ENCODE data around the gene TICAM1.
"Not testable (repeated sequence)": the region's sequence is repeated elsewhere in the genome, so short reads cannot be mapped to it uniquely, and the experiment has no call there.

TICAM1 gene

DNA sequence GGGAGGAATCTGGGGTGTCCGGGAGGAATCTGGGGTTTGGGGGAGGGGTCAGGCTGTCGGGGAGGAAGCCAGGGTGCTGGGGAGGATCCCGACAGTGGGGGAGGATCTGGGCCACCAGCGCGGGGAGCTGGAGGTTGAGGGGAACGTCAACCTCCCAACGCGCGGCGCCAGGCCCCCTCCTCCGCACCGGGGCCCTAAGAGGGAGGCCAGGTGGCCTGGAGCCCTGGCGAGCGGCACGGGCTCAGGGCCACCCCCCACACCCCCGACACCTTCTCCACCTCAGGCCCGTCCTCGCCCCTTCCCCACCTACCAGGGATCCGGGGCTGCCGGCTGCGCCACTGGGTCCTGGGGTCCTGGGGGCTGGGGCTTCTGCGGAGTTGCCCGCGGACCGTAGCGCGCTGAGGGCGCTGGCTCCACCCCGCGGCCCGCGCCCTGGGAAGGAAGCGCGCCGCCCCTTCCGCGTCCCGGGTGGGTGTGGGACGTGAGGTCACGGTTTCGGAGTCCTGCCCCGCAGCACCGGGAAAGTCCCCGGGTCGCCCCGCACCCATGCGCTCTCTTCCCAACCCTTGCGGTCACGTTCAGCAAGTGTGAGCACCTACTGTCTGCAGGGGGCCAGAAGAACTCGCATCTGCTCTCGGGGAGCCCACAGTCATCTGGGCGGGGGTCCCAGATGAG is at the start of gene TICAM1:
TICAM1 (minus strand) TSS at position 409 of the 675 bp plus-strand sequence. CDS start 13,335 bp downstream, outside the sequence.
- peak; percentile 86 for DNase-seq

DNA sequence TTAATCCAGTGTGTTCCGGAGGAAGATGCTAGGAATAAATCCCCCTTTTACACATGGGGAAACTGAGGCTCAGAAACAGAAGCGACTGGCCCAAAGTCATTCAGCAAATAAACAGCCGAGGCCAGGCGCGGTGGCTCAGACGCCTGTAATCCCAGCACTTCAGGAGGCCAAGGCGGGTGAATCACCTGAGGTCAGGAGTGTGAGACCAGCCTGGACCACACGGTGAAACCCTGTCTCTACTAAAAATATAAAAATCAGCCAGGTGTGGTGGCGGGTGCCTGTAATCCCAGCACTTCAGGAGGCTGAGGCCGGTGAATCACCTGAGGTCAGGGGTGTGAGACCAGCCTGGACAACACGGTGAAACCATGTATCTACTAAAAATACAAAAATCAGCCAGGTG is 47.5 kb upstream of the TICAM1 start:
- no peak for DNase-seq

DNA sequence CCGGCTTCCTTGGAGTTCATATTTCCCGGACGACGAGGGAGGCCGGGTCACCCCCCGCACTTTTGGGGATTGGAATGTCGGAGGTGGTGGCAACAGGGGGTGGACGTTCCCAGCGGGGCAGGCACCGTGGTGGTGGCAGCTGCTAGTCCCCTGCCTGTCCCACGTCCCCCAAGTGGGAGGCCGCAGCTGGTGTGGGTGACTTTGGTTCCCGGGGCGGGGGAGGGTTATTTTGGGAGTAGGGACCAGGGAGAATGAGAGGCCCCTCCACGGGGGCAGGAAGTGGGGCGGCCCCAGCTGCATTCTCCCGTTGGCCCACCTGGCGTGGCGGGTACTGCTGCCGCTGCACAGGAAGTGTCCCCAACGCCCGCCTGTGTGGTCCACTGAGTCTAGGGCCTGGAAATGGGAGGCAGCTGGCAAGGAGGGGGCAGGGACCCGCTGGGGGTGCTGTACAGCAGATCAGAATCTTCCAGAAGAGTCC is 47.0 kb upstream of the TICAM1 start:
- peak; percentile 40 for DNase-seq

DNA sequence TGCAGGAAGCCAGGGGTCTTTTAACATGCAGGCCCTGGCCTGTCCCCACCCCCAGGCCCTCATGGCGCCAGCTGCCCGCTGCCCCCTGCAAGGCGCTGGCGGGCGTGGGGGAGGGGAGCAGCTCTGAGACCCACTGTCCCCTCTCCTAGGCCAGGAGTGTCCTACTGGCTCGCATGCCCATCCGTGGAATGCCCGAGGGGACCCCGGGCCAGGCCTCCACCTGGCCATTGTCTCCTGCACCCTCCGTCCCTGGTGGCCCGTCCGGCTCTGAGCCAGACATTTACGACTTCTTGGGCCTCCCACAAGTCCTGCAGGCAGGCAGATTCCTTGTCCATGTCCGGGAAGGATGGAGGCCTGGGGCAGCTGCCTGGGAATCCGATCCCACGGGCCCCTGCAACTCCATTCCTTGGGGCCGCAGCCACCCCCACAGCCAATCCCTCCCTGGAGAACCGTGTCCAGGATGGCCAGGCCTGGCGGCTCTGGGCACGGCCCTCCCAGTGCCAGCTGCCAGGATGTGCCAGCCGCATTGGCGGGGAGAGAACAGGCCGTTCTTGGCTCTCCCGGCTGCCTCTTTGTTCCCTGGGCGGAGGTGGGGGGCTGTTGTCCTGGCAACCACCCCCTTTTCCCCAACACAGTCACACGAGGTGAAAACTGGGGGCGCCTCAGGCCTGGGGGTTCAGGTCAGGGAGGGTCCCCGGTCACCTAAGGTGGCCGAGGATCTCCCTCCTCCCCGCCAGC is 46.4 kb upstream of the TICAM1 start:
- no peak for DNase-seq

DNA sequence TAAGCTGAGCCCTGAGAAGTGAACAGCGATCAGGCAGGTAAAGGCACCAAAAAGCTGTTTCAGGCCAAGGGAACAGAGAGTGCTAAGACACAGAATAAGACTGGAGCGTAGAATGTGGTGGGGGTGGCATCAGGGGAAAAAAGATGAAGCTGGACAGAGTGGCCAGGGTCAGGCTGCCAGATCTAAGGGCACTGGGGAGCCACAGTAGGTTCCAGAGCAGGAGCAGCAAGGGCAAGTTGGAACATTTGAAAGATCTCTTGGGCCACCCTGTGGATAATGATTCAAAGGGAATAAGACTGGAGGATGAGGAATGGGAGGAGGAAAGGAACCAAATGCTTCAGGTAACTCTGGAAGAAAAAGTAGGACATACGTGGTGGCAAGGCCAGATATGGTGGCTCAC is 42.4 kb upstream of the TICAM1 start:
- no peak for DNase-seq

GRCh38 chr19:4871711-4872110 is 40.2 kb upstream of the TICAM1 start:
- DNase-seq: no peak

- peak; percentile 57 for DNase-seq
Observed at GRCh38 chr19:4870025-4870700, 38.7 kb upstream of the TICAM1 start.

GRCh38 chr19:4868286-4868834 is 36.8 kb upstream of the TICAM1 start:
- DNase-seq: no peak

- peak; percentile 98 for DNase-seq
Observed at GRCh38 chr19:4867534-4868285, 36.2 kb upstream of the TICAM1 start, which contains the start of gene PLIN3. Gene PLIN3 (minus strand): TSS chr19:4867667. CDS start chr19:4861394, 6,273 bp downstream.

DNA sequence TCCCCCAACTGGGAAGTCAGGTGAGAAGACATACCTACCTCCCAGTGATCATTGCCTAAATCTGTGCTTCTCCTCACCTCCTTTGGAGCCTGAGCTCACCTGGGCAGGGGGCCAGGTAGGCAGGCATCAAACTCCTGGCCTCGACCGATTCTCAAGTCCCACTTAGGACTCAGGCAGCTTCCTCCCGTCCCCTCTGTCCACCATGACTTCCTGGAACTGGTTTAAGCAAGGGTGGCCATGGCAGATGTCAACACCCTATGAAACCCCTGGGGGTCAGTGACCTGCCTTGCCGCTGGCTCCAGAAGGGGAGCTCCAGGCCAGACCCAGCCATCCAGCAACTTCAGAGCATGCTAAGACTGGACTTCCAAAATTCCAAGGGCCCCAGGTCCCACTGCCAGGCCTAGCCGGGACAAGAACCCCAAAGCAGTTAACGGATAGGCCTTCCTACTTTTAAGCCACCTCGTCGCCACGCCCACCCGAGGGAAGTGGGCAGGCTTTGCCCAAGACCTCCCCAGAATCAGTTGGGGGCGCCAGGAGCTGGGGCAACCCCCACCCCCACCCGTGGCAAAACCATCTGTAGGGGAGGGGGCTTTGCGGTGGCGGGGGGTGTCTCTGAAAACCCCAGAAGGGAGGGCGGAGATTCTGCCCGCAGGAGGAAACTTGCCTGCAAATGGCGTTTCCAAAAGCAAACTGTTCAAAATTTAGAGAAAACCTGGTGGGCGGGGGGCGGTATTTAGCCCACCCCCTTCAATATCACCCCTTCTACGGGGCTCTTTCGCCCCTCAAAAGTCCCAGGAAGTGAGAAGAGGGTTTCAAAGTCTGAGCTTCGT is 35.3 kb upstream of the TICAM1 start:
- peak; percentile 68 for DNase-seq

GRCh38 chr19:4861147-4861546 is 29.6 kb upstream of the TICAM1 start:
- no peak for DNase-seq

- no peak for DNase-seq
Observed at GRCh38 chr19:4859697-4860096, 28.2 kb upstream of the TICAM1 start.

DNA sequence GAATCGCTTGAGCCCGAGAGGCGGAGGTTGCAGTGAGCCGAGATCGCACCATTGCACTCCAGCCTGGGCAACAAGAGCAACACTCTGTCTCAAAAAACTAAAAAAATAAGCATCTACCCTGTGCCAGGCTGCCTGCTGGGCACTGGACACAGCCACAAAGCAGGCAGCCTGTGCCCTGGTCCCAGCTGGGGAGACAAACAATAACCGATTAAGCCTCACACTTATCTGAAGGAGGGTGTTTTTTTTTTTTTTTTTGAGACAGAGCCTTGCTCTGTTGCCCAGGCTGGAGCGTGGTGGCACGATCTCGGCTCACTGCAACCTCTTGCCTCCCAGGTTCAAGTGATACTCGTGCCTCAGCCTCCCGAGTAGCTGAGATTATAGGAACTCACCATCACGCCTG is 25.0 kb upstream of the TICAM1 start:
- DNase-seq: not testable (repeated sequence)

DNA sequence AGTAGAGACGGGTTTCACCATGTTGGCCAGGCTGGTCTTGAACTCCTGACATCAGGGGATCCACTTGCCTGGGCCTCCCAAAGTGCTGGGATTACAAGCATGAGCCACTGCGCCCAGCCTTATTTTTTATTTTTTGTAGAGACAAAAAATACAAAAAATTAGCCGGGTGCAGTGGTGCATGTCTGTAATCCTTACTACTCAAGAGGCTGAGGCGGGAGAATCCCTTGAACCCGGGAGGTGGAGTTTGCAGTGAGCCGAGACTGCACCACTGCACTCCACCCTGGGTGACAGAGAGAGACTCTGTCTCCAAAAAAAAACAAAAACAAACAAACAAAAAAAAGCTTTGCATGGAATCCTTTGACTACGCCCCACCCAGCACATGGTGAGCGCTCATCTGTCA is 22.0 kb upstream of the TICAM1 start:
- not testable (repeated sequence) for DNase-seq

GRCh38 chr19:4852484-4852883 is 21.0 kb upstream of the TICAM1 start:
- no peak for DNase-seq

DNA sequence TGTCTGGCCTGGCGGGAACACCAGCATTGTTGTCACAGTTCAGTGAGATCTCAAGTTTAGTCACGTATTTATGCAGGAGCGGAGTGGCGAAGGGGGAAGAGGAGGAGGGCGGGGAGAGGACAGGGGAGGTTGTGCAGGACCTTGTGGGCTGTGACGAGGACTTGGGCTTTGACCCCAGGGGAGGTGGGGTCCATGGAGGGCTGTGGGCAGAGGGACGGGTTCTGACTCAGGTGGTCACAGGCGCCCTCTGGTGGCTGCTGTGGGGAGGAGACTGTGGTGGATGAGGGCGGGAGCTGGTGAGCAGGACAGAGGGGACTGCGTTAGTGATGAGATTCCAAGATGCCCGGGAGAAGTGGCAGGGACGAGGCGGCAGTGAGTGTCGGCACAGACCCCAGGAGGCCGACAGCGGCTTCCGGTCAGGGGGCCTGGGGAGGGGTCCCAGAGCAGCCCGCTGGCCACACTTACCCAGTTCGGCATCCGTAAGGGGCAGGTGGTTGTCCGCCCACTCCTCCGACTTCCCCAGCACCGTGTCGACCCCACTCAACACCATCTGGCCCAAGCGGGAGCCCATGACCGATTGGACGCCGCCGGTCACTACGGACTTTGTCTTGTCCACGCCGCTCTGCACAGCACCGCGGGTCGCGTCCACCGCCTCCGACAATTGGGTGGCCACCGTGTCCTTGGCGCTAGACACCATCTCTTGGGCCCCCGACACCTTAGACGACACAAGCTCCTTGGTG is 20.2 kb upstream of the TICAM1 start:
- peak; percentile 86 for DNase-seq

GRCh38 chr19:4849019-4849418 is 17.5 kb upstream of the TICAM1 start:
- no peak for DNase-seq

GRCh38 chr19:4847190-4847973 is 15.9 kb upstream of the TICAM1 start:
- no peak for DNase-seq

GRCh38 chr19:4845975-4846374 is 14.5 kb upstream of the TICAM1 start:
- DNase-seq: not testable (repeated sequence)
